Endothelial cell (in vitro differentiated cells): ENCODE results near the gene GALNT17. TPM values are rescaled to one million over a fixed set of nuclear protein-coding genes. Genes with fewer than 3 reads are reported as not detected.

ENCODE experiments used
- DNase-seq: peaks from one replicate; pipeline ENCODE4 v3.0.0; 2021; ENCODE audit warnings: low spot score
- H3K27ac Mint-ChIP-seq: one replicate; pipeline ENCODE4 v1.8.0; 2021; ENCODE audit warnings: mixed read lengths, inconsistent platforms; ENCODE audit not compliant: unreplicated experiment
- H3K27me3 Mint-ChIP-seq: one replicate; pipeline ENCODE4 v1.8.0; 2021; ENCODE audit warnings: mild to moderate bottlenecking, moderate library complexity, mixed read lengths, inconsistent platforms; ENCODE audit not compliant: unreplicated experiment
- H3K36me3 Mint-ChIP-seq: one replicate; pipeline ENCODE4 v1.8.0; 2021; ENCODE audit warnings: mild to moderate bottlenecking, low read depth, mixed read lengths, inconsistent platforms; ENCODE audit not compliant: unreplicated experiment
- H3K4me1 Mint-ChIP-seq: one replicate; pipeline ENCODE4 v1.8.0; 2021; ENCODE audit warnings: mild to moderate bottlenecking, mixed read lengths, inconsistent platforms; ENCODE audit not compliant: unreplicated experiment
- H3K4me3 Mint-ChIP-seq: one replicate; pipeline ENCODE4 v1.8.0; 2021; ENCODE audit warnings: mild to moderate bottlenecking, mixed read lengths, inconsistent platforms; ENCODE audit not compliant: unreplicated experiment
- H3K9me3 Mint-ChIP-seq: one replicate; pipeline ENCODE4 v1.8.0; 2021; ENCODE audit warnings: mixed read lengths, inconsistent platforms; ENCODE audit not compliant: unreplicated experiment
- total RNA-seq: library from RNA; stranded (reverse); fragmentation: NEBNext Ultra II Directional; extraction: Animal tissue kit (Norgen Biotek cat#: 25700); gene quantifications from one replicate; pipeline ENCODE4 v1.2.1, GENCODE V29; 2021; ENCODE audit not compliant: unreplicated experiment
- TF ChIP-seq, protein P1 (sequence below): fragments of 200-600 bp; sonication (generic); IDR thresholded peaks from one replicate; pipeline ENCODE4 v1.5.0; 2021; ENCODE audit warnings: antibody characterized with exemption; ENCODE audit not compliant: unreplicated experiment

The GALNT17 gene
- total RNA-seq, 1 donor from 2014 or later, result 0.38 TPM

DNA sequence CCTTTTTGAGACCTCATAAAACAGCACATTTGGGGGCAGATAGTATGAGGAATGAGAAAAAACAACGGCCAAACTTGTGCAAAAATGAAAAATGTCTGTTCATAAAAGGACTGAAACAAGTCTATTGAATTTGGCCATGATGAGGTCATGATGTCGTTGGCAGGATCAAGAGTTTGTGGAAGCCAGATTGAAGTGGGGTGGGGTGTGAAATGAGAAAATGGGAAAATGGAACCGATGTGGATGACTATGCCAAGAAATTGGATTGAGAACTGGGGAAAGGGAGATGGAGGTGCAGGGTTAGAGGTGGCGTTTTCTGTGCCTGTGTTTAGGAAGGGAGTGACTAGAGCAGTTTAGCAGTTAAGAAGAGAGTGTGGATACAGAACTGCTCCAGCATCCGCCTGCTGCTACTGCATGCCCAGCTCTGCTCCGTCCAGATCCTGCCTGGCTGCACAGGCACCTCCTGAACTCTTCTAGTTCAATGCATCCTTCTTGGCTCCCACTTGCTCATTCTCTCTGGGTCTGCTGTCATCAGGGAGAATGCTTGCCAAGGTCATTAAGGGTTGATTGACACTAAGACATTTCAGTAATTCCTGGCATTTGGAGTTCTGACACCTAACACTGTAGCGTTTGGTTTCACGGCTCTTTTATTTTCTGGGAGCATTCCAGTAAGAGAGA lies 111.9 kb downstream of the GALNT17 start:
- no peak for DNase-seq
- TF ChIP-seq, protein P1, sequence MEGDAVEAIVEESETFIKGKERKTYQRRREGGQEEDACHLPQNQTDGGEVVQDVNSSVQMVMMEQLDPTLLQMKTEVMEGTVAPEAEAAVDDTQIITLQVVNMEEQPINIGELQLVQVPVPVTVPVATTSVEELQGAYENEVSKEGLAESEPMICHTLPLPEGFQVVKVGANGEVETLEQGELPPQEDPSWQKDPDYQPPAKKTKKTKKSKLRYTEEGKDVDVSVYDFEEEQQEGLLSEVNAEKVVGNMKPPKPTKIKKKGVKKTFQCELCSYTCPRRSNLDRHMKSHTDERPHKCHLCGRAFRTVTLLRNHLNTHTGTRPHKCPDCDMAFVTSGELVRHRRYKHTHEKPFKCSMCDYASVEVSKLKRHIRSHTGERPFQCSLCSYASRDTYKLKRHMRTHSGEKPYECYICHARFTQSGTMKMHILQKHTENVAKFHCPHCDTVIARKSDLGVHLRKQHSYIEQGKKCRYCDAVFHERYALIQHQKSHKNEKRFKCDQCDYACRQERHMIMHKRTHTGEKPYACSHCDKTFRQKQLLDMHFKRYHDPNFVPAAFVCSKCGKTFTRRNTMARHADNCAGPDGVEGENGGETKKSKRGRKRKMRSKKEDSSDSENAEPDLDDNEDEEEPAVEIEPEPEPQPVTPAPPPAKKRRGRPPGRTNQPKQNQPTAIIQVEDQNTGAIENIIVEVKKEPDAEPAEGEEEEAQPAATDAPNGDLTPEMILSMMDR, result no peak
- Mint-ChIP-seq H3K27ac (no peak overlapping the region), H3K36me3 (no peaks in the 10 kb centered on the region), H3K27me3 (peaks cover 1% of the 10 kb centered on the region), H3K9me3 (peaks cover 11% of the 10 kb centered on the region), H3K4me1 (no peaks in the 10 kb centered on the region), H3K4me3 (no peak overlapping the region)

DNA sequence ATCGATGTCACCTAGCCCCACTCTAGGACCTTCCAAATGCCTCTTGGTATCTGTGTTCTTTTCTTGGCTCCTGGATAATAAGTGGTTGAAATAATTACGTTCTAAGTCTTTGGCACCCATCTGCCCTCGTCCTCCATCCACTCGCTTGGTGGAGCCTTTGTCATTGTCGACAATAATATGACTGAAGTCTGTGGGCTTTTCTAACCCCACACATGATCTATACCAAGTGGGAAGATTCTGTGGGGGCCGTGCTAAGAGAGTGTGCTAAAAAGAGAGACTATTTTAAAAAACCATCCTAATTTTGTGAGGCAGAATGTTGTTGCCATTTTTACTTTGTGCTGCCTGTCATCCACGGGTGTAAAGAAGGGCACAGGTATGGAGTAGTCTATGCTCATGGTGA lies 113.1 kb downstream of the GALNT17 start:
- H3K27ac Mint-ChIP-seq, result no peak overlapping the region
- peaks cover 11% of the 10 kb centered on the region for H3K9me3 Mint-ChIP-seq

DNA sequence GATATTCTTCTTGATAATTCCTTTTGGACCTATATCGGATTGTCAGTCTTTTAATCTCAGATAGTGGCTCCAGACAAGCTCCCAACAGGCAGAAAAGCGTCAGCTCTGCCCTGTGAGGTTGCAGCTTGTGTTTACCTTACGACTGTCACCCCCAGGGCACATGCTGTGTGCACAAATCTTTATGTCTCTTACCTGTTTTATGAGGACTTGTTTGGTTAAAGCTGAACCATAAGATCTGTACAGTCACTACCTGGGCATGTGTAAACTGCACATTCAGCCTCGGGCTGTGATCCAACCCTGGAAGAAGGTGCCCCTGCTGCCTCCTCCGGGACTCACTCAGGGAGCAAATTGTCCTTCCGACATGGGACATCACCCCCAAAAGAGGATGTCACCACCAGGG lies 119.8 kb downstream of the GALNT17 start:
- DNase-seq, result no peak
- Mint-ChIP-seq H3K4me1 (no peaks in the 10 kb centered on the region), H3K27me3 (no peaks in the 10 kb centered on the region), H3K36me3 (no peaks in the 10 kb centered on the region), H3K4me3 (no peak overlapping the region), H3K9me3 (peaks cover 18% of the 10 kb centered on the region), H3K27ac (no peak overlapping the region)
- TF ChIP-seq, protein P1, result no peak

More for the DNA sequence above, 113.1 kb downstream of the GALNT17 start:
- Mint-ChIP-seq H3K4me1 (no peaks in the 10 kb centered on the region), H3K36me3 (no peaks in the 10 kb centered on the region), H3K4me3 (no peak overlapping the region), H3K27me3 (peaks cover 1% of the 10 kb centered on the region)
- TF ChIP-seq, protein P1, result no peak
- DNase-seq, result no peak

DNA sequence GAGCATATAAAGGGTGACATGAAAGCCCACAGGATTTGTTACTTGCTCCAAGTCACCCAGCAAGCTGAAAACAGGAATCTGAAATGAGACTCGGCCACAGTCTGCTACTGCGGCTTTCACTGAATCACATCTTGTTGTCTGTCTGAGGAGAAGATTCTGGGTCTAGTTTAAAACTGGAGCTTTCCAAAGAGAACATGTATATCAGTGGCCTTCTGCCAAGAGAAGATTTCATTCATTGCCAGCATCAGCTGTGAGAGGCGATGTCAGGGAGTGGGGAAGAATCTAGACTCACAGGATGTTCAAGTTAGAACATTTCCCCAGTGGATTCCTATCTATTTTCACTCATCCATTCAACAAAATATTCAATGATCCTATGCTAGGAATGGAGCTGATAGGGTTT lies 122.8 kb downstream of the GALNT17 start:
- Mint-ChIP-seq H3K9me3 (peaks cover 11% of the 10 kb centered on the region), H3K27me3 (no peaks in the 10 kb centered on the region), H3K27ac (no peak overlapping the region), H3K4me3 (no peak overlapping the region), H3K36me3 (no peaks in the 10 kb centered on the region), H3K4me1 (no peaks in the 10 kb centered on the region)
- DNase-seq, result no peak
- TF ChIP-seq, protein P1, result no peak

DNA sequence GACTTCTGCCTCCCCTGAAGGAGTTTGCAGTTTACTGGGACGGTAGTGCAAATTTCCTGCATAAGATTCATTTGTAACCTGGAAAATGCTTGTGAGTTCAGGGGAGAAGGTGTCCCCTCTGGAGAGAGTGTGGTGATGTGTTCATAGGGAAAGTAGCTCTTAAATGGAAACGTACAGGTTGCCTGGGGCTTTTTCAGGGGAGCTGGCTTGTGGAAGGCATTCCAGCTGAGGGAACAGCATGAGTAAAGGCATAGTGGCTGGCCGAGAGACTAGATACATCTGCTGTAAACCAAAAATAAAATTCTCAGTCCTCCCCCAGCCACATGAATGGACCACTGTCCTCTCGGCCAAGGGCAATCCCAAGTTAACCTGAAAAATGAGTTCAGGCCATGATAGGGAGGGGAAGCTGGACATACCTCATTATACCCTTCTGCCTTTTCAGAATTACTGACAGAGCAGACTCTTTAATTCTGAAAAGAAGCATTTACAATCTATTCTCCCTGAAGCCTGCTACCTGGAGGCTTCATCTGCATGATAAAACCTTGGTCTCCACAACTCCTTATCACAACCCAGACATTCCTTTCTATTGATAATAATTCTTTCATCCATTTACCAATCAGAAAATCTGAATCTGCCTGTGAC lies 123.7 kb downstream of the GALNT17 start:
- no peak overlapping the region for H3K27ac Mint-ChIP-seq

More for the DNA sequence above, 123.7 kb downstream of the GALNT17 start:
- Mint-ChIP-seq H3K4me3 (no peak overlapping the region), H3K27me3 (no peaks in the 10 kb centered on the region), H3K9me3 (peaks cover 11% of the 10 kb centered on the region), H3K4me1 (no peaks in the 10 kb centered on the region), H3K36me3 (no peaks in the 10 kb centered on the region)
- TF ChIP-seq, protein P1, result no peak
- DNase-seq, result no peak
